Hepatocyte (in vitro differentiated cells): ENCODE data around the gene UQCR10.

Source experiments
- EZH2 ChIP-seq: fragments of 200-600 bp; sonication (generic); IDR thresholded peaks from 2 replicates; pipeline ENCODE4 v1.6.1; 2016; ENCODE audit warnings: antibody characterized with exemption, mild to moderate bottlenecking, borderline replicate concordance
- TF ChIP-seq, protein P1 (sequence below): fragments of 200-600 bp; sonication (generic); IDR thresholded peaks from 2 replicates; pipeline ENCODE4 v1.5.1; 2016; ENCODE audit warnings: antibody characterized with exemption, mild to moderate bottlenecking; ENCODE audit not compliant: poor library complexity

DNA sequence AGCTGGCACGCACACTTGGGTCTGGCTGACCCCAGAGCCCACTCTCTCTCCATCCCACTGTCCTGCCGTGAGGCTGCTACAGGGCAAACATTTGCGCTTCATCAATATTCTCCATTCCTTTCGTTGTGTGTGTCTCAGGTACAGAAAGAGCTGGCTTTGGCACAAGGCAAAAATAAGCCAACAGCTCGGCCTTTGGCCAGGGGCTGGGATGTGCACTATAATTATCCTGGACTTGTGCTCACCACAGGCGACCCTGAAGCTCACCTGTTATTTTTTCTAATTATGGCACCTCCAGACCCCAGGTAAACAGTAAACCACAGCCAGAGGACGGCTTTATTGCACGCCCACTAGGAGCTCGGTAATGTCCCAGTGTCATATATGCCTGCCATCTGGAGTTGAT, 11.3 kb upstream of the UQCR10 start:
- TF ChIP-seq, protein P1, sequence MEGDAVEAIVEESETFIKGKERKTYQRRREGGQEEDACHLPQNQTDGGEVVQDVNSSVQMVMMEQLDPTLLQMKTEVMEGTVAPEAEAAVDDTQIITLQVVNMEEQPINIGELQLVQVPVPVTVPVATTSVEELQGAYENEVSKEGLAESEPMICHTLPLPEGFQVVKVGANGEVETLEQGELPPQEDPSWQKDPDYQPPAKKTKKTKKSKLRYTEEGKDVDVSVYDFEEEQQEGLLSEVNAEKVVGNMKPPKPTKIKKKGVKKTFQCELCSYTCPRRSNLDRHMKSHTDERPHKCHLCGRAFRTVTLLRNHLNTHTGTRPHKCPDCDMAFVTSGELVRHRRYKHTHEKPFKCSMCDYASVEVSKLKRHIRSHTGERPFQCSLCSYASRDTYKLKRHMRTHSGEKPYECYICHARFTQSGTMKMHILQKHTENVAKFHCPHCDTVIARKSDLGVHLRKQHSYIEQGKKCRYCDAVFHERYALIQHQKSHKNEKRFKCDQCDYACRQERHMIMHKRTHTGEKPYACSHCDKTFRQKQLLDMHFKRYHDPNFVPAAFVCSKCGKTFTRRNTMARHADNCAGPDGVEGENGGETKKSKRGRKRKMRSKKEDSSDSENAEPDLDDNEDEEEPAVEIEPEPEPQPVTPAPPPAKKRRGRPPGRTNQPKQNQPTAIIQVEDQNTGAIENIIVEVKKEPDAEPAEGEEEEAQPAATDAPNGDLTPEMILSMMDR: no peak
- no peak for TF ChIP-seq EZH2
